Omental fat pad (tissue), 4 donors: Measurements from ENCODE around the gene SYNE2. TPM values are rescaled to one million over a fixed set of nuclear protein-coding genes. Genes with fewer than 3 reads are reported as not detected.

Source experiments
- ATAC-seq: fragments of 150-250 bp; one replicate; pipeline ENCODE4 v1.9.1; 2016; ENCODE audit warnings: mild to moderate bottlenecking, moderate library complexity; ENCODE audit not compliant: low FRiP score
- DNase-seq: peaks from one replicate; pipeline ENCODE4 v3.0.0-alpha.2; 2019; ENCODE audit warnings: low spot score
- CTCF ChIP-seq, 3 donors: fragments of 450-650 bp; IDR thresholded peaks; one replicate each; pipeline ENCODE4 v1.5.1; 2016 to 2017; ENCODE audit warnings: antibody characterized with exemption in 3 of 3, mild to moderate bottlenecking in 3 of 3, moderate library complexity in 2 of 3
- total RNA-seq, 4 donors: library from RNA; depleted of rRNA; stranded (reverse); fragments of >200 nt; gene quantifications; one replicate each; pipeline ENCODE4 v1.1.0, GENCODE V29; 2016

Gene SYNE2
- total RNA-seq, 4 donors from 2014 or later = 162 to 274 (median 207) TPM

GRCh38 chr14:64233531-64234190 lies 380.9 kb downstream of the SYNE2 start:
- ATAC-seq = no peak
- no peak for TF ChIP-seq CTCF (IDR thresholded peaks at IDR 0.05)
- no peak for DNase-seq

GRCh38 chr14:64234877-64235651 lies 382.3 kb downstream of the SYNE2 start:
- DNase-seq (no peak), ATAC-seq (no peak)
- TF ChIP-seq CTCF (IDR thresholded peaks at IDR 0.05) = no peak

GRCh38 chr14:64235652-64236640 lies 383.1 kb downstream of the SYNE2 start:
- DNase-seq (no peak), ATAC-seq (no peak)
- no peak for TF ChIP-seq CTCF (IDR thresholded peaks at IDR 0.05)

GRCh38 chr14:64238049-64238448 lies 385.2 kb downstream of the SYNE2 start:
- TF ChIP-seq CTCF (IDR thresholded peaks at IDR 0.05) = no peak
- DNase-seq = no peak
- ATAC-seq = no peak

GRCh38 chr14:64238631-64239030 lies 385.8 kb downstream of the SYNE2 start:
- ATAC-seq (no peak), DNase-seq (no peak)
- no peak for TF ChIP-seq CTCF (IDR thresholded peaks at IDR 0.05)

- TF ChIP-seq CTCF (IDR thresholded peaks at IDR 0.05) = no peak
- no peak for DNase-seq
- ATAC-seq = no peak
Observed at GRCh38 chr14:64244279-64244678, 391.5 kb downstream of the SYNE2 start.
